PC-9 (cell line): ENCODE measurements around the gene STOX2.

ENCODE experiments used
- EZH2 ChIP-seq: fragments of 200-600 bp; sonication (generic); IDR thresholded peaks from 2 replicates; pipeline ENCODE4 v1.8.0; 2017; ENCODE audit warnings: antibody characterized with exemption, low read depth
- TF ChIP-seq, protein P1 (sequence below): fragments of 200-600 bp; sonication (generic); conservative IDR thresholded peaks from 2 replicates; pipeline ENCODE4 v1.6.1; 2017; ENCODE audit warnings: mixed run types, antibody characterized with exemption, mild to moderate bottlenecking, moderate library complexity

DNA sequence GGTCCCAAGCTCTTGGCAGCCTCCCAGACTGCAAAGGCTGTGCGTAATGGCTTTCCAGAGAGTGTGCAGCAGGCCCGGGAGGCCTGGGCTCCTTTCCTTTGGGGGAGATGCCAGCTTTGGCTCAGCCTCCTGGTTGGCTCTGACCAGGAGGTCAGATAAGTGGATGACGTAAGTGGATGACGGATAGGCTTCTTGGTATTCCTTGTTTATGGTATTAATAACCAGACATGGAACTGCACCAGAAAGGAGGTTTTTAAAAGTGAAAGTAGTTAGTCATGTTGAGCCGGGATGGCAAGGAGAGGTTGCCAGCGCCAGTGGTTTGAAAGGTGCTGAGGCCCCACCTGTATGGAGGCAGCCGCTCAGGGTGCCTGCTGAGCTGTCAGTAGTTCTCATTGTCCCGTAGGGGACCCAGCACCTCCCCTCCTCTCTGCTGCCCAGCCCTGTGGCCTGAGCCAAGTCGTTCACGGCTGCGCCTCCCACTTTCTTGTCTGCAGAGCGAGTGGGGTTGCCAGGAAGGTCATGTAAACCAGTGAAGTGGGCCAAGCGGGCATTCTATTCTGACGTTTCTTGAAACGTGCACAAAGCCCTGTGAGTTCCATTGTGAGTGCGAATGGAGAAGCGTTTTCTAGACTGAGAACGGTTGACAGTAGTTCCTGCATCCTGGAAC lies 28.7 kb upstream of the STOX2 start:
- TF ChIP-seq, protein P1, sequence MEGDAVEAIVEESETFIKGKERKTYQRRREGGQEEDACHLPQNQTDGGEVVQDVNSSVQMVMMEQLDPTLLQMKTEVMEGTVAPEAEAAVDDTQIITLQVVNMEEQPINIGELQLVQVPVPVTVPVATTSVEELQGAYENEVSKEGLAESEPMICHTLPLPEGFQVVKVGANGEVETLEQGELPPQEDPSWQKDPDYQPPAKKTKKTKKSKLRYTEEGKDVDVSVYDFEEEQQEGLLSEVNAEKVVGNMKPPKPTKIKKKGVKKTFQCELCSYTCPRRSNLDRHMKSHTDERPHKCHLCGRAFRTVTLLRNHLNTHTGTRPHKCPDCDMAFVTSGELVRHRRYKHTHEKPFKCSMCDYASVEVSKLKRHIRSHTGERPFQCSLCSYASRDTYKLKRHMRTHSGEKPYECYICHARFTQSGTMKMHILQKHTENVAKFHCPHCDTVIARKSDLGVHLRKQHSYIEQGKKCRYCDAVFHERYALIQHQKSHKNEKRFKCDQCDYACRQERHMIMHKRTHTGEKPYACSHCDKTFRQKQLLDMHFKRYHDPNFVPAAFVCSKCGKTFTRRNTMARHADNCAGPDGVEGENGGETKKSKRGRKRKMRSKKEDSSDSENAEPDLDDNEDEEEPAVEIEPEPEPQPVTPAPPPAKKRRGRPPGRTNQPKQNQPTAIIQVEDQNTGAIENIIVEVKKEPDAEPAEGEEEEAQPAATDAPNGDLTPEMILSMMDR = no peak
- TF ChIP-seq EZH2 = no peak
